Effector CD4-positive, alpha-beta T cell (primary cell): ENCODE data around the gene LCLAT1.

ENCODE experiments used
- DNase-seq: peaks from one replicate; pipeline ENCODE4 v3.0.0-alpha.2; 2020

The LCLAT1 gene

DNA sequence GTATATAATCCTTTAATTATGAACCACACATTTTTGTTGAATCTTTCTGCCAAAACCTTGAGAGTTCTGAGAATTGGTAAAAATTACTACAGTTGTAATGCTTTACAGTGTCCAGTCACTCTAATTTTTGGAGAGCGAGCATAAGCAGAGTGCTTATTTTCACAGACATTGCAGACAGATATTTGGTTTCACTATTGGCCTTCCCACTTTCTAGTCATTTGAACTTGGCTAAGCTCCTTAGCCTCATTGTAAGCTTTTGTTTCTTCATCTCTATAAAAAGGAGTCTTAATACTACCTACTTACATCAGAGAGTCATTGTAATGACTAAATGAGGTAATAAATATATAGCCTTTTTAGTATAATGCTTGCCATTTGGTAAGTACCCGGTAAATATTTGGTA is 80.4 kb downstream of the LCLAT1 start:
- no peak for DNase-seq

DNA sequence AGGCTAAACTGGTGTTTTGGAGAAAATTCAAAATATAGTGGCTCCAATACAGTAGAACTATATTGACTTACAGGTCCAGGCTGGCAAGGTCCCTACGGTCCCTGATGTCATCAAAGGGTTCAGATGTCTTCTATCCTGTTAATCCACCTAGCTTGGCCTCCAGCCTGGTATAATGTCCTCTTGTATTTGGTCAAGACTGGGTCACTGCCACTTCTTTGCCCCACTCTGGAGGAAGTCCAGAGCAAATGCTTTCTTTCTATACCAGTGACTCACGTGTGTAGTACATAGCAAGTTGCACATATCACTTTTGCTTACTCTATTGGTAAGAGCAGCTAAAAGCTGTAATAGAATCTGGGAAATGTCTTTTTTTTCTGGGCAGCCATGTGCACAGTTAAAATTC is 80.8 kb downstream of the LCLAT1 start:
- no peak for DNase-seq

- DNase-seq = no peak
Measured at GRCh38 chr2:30530346-30530745, 83.3 kb downstream of the LCLAT1 start.

DNA sequence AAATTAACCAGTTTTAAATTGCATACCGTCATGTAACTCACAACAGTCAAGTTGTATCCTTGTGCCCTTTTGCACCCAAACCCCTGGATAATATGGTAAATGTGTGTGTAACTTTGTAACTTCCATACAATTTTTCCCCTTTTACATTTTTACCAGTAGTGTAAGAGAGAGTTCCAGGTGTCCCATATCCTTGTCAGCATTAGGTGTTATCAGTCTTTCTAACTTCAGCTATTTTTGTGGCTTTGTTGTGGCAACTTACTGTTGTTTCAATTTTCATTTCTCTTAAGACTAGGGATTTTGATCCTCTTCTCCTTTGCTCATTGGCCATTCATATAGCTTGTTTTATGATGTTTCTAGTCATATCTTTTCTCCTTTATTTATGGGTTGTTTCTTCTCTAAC is 94.6 kb downstream of the LCLAT1 start:
- no peak for DNase-seq

DNA sequence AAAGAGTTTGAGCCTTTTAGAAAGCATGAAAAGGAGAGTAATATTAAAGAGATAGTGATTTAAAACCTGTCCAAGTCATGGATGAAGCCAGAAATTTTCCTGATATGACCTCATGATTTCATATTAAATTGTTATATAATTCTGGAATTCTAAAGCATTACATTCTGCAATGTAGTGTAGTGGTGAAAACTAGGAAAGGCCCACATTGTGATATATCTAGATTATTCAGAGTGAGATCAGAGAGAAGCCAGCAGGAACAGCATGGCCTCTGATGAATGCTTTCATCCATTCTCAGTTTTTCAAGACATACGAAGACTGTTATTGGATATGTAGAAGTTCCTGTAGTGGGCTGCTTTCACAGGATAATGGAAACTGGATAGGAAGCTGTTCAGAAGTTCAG is 98.8 kb downstream of the LCLAT1 start:
- DNase-seq = no peak

- no peak for DNase-seq
Measured at GRCh38 chr2:30548386-30548785, 101.3 kb downstream of the LCLAT1 start.

- no peak for DNase-seq
Measured at GRCh38 chr2:30549096-30549495, 102.0 kb downstream of the LCLAT1 start.

- DNase-seq = no peak
Measured at GRCh38 chr2:30559544-30560275, 112.7 kb downstream of the LCLAT1 start.

DNA sequence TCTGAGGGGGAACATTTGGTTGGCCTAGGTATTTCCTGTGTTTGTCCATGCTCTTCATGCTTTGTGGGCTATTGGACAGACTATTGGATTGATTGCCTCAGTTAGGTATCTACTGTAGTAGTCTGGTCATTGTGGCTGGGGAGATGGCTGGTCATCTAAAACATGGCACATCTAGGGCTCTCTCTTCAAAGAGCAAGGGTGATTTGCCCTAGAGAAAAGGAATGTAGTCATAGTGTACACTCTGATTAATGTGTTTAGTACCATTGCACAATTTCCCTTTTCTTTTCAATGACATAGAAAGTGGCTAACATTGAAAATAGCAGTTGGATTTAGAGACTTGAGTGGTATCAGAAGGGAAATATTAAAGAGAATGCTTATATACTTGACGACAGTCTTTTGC is 114.3 kb downstream of the LCLAT1 start:
- DNase-seq = no peak

- DNase-seq = no peak
Measured at GRCh38 chr2:30565851-30566358, 118.9 kb downstream of the LCLAT1 start.

DNA sequence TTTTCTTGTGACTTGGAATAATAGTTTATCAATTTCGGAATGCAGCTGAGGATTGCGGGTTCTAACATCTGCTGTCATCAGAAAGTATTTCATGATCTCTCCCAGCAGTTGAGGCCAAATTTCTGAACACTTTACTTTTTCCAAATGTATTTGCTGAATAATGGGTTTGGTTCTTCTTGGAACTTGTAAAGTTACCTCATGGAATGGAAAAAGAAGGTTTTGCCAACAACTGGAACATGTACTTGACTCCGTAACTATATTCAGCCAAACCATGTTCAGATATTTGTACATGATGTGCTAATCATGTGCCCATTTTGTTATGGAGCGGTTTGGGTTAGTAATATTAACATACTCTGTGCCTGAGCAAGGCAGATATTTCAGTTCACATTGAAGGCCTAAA is 119.6 kb downstream of the LCLAT1 start:
- DNase-seq = no peak

GRCh38 chr2:30567317-30567716 is 120.3 kb downstream of the LCLAT1 start:
- no peak for DNase-seq

GRCh38 chr2:30569946-30570345 is 122.9 kb downstream of the LCLAT1 start:
- no peak for DNase-seq

DNA sequence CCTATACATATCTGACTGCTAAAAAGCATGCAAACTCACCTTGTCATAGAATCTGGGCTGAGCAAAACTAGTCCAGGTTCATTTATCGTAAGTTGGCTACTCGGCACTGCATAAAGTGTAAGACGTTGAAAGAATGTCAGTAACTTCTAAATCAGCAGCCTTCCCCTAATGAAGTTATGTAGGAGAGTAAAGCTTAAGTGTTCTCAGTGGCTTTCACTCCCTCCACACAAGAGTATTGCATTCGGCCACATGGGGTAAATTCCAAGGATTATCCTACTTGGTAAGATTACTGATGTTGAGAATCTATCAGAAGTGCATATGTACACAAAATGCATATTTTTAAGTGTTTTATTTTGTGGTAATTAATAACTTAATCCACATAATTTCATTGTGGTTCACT is 130.1 kb downstream of the LCLAT1 start:
- DNase-seq = no peak

- no peak for DNase-seq
Measured at GRCh38 chr2:30580391-30580790, 133.3 kb downstream of the LCLAT1 start.

DNA sequence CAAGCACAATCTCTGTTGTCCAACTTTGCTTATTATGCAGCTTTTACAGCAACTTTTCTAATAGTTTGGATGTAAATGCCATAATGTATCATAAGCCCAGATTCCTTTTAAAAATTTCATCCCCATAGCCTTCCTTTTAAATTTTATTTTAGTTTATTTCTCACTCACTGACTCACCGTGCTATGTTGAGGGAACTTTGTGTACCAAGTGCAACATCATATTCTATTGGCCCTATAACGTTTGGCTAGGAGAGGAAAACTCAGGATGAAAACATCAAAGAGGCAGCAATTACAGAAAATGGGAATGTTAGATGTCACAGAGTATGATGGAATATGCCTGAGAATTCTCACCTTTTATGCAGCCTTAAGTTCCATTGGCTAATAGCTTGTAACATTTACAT is 135.5 kb downstream of the LCLAT1 start:
- no peak for DNase-seq

DNA sequence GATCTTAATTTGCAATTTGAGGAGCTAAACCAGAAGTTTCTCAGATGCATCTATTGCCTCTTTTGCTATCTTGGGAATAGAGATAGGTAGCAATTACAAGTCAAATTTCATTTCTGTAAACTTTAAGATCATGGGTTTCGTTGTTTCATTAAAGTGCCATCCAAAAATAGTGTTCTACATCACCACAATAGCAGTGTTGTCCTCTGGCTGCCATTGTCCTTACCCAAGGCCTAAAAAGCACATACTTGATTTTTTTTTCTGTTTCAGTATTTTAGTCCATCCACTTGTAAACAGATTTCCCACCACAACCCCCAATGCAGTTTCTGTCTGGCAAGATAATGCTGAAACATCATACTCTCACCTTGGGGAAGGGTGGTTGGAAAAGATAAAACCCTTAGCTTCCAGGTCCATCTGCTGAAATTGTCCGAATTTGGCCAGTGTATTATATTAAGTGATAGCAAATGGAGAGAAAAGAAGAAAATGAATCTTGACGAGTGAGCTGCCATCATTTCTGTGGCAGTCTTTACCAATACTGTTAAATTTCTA is 136.2 kb downstream of the LCLAT1 start:
- DNase-seq = no peak

DNA sequence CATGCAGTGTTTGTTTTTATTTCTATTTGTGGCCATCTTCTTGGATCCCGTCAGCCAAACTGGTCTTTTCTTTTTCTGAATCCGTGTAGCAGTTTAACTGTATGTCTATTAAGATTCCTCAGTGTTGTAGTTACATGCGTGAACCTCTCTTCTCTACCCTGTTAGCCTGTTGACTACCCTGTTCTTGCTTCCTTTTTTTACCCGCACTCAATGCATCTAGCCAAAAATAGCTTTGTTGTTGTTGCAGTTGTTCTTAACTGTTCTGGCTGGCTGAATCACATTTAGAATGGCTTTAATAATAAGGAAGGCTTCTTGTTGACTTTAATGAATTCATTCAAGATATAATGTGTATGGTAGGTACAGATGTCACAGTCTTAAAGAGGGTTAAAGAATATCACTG is 137.1 kb downstream of the LCLAT1 start:
- no peak for DNase-seq

DNA sequence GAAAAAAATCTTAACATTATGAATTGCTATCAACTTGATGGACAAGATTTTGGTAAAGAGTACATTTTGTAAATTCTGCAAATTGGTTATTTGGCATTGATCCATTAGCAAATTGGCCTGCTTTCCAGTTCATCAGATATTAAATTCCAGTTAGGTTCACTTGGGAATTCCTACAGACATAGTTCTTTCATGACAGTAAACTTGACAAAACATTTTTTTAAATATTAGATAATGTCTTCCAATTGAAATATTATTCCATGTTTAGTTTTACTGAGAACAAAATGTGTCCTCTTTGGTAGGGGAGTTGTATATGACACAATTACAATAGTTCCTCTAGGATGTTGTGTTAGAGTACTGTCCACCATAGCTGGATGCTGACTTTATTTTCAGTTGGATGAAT is 141.9 kb downstream of the LCLAT1 start:
- DNase-seq = no peak

DNA sequence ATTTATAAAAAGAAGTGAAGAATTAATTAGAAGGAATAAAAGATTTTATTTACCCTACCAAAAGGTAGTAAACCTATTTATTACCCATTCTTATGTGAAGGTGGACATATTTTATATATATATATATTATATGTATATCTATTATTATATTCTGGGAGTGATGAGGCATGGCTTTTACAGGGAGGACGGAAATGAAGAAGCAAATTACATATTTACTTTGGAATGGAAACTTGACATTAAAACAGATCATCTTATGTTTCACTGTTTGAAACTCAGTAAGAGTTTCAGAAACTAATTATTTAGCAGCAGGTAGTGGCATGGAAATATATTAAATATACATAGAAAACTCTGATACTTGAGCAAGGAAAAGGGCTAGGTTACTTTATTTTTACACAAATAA is 143.4 kb downstream of the LCLAT1 start:
- DNase-seq = no peak

DNA sequence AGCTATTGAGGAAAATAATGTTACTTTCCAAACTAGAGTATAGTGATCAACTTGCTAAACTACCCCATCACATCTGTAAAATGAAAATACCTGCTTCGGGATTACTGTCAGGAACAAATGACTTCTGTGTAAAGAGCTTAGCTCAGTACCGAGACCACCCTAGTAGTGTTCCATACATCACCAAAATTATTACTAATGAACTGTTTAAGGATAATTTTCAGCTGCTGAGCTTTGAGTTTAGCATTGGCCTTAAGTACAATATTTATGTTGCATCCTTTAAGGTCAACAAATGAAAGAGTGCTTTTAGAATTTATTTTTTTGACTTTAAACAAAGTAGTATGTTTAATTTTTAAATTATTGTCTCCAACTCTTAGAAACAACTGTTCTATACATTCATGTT is 144.1 kb downstream of the LCLAT1 start:
- no peak for DNase-seq

GRCh38 chr2:30601375-30601774 is 154.3 kb downstream of the LCLAT1 start:
- no peak for DNase-seq

DNA sequence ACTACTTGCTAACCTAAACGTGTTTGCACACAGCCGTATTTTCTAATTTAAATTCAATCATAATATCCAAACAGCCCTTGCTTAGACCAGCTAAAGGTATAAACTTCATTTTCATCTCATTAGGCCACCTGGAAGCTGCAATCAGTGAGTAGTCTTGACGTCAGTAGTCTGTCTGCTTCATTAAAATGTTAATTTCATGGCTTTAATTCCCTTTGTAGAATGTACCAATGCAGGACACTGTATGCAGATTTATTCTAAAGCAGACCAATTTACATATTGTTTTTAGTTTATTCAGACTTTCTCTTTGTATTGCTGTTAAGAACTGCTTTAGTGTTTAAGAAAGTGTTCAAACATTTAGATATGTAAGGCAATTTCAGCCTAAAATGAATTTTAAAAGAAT is 158.2 kb downstream of the LCLAT1 start:
- DNase-seq = no peak

DNA sequence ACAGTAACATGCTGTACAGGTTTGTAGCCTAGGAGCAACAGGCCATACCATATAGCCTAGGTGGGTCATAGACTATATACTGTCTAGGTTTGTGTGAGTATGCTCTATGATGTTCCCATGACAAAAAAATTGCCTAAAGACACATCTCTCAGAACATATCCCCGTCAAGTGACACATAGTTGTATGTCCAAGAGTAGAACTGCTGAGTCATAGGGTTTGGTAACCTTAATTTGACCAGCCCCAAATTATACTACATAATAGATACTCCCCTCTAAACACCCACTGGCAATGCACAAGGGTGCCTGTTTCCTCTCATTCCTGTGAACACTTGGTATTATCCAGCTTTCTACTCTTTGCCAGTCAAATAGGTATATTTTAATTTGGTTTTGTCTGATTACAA is 161.6 kb downstream of the LCLAT1 start:
- DNase-seq = no peak

DNA sequence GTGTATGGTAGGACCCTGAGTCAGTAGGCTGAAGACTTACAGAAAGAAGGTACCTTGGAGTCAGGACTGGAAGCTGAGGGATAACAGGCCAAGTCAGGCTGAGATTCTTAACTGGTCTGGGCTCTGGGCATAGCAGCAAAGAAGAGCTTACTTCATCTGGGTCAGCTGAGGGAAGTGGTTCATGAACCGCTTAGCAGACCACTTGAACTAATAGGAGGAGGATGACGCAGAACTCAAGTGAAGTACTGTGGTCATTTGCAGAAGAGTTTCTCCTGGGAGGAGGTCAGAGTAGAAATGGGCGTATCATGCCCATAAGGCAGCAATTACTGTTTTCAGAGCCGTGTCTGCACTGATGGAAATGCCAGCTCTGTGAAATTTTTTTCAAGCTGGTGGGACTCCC is 164.5 kb downstream of the LCLAT1 start:
- DNase-seq = no peak
